Esophagus squamous epithelium (tissue), 4 donors: ENCODE data around the gene SLC26A2.

ENCODE experiments used
- CTCF ChIP-seq, 6 experiments: fragments of 450-650 bp in 4 of 6; fragments of 200-600 bp in 2 of 6; sonication (generic) in 2 of 6; IDR thresholded peaks; one replicate each; pipeline ENCODE4 v1.5.1; 2016 to 2019; ENCODE audit warnings: antibody characterized with exemption in 6 of 6, mild to moderate bottlenecking in 4 of 6, moderate library complexity in 4 of 6
- POLR2A ChIP-seq, 4 donors: fragments of 450-650 bp; IDR thresholded peaks; one replicate each; pipeline ENCODE4 v1.6.1; 2017; ENCODE audit warnings: antibody characterized with exemption in 4 of 4, mild to moderate bottlenecking in 4 of 4, moderate library complexity in 3 of 4

- TF ChIP-seq CTCF (IDR thresholded peaks at IDR 0.05) (no peak), POLR2A (IDR thresholded peaks at IDR 0.05) (no peak)
These were observed 61.1 kb downstream of the SLC26A2 start for GRCh38 chr5:150021491-150022157.
